H1 (cell line): ENCODE measurements around the gene ATP8B3. TPM values are rescaled to one million over a fixed set of nuclear protein-coding genes. Genes with fewer than 3 reads are reported as not detected.

ENCODE experiments used
- FOSL1 ChIP-seq: IDR thresholded peaks from 2 replicates; pipeline ENCODE4 v1.6.1; 2011; ENCODE audit warnings: mild to moderate bottlenecking, low read depth, low read length, moderate library complexity; ENCODE audit not compliant: insufficient read depth
- HDAC2 ChIP-seq, 2 experiments: fragments of 300-600 bp in 1 of 2; sonication (generic) in 1 of 2; IDR thresholded peaks; 2 replicates each; pipeline ENCODE4 v1.6.1; 2011 to 2012; ENCODE audit warnings: low read depth in 2 of 2, low read length in 2 of 2, mild to moderate bottlenecking in 2 of 2, moderate library complexity in 2 of 2, borderline replicate concordance in 1 of 2, inconsistent platforms in 1 of 2
- KDM1A ChIP-seq: fragments of 200-600, 300-600 bp; sonication (generic); IDR thresholded peaks from 2 replicates; pipeline ENCODE4 v1.7.1; 2016; ENCODE audit warnings: mild to moderate bottlenecking, low read length, borderline replicate concordance
- polyA plus RNA-seq, 7 experiments: library from polyadenylated mRNA; depleted of rRNA in 3 of 7; stranded (reverse) in 5 of 7; unstranded in 2 of 7; fragments of >200 nt in 5 of 7; fragments of 200-250 nt in 2 of 7; gene quantifications; 1 replicate in 5 of 7; 2 replicates in 1 of 7; 4 replicates in 1 of 7; pipeline versions ENCODE4 v1.2.1 to v1.2.3, GENCODE V29; 2011 to 2013; ENCODE audit warnings: missing spikeins in 2 of 7, mixed read lengths in 2 of 7
- total RNA-seq: library from RNA; stranded (reverse); fragmentation: NEBNext Ultra II Directional; extraction: Animal tissue kit (Norgen Biotek cat#: 25700); gene quantifications from 2 replicates; pipeline ENCODE4 v1.2.1, GENCODE V29; 2021

Gene ATP8B3
- total and polyA plus RNA-seq, 2 of the 8 experiments (the other 6 are each of a cell fraction or from before 2014, with no cell fraction given), result 4.1 to 9.3 TPM

DNA sequence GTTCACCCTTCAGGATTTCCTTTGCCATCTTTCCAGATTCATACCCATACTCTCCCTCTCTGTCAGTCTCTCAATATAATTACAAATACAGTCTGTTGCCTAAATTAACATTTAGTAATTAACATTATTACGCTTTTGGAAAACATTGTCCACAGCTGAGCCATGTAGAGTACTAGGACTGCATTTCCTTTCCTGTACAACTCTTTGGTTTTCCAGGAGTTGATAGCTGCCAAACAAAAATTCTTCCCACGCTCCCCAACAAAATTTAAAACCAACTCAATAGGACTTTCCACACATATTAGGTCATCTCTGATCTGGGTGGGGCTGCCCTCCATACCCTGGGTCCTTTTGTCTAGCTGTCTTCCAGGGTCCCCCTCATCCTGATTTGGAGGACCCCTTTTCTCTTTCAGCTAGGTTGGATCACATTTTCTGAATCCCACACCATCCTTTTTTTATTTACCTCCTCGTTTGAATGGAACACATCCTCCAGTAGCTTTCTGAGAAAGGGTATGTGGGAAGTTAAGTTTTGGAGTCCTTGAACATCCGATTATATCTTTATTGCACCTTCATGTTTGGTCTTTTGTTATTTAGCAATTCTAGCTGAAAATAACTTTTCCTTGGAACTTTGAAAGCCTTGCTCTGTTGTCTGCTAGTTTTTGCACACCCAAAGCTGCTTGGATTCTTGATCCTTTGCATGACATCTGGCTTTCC lies 41.1 kb downstream of the ATP8B3 start (continued):
- TF ChIP-seq FOSL1 (no peak), HDAC2 (IDR thresholded peaks at IDR 0.05; ENCODE audit: borderline replicate concordance in 1 of 2, low read depth in 2 of 2, low read length in 2 of 2) (0 out of 4 replicates have a peak, but pooled peaks of 1 of the 2 experiments have one; percentile 43), KDM1A (peak; percentile 86)
